ENCODE measurements around the gene LATS1.

Gene LATS1

GRCh38 chr6:149719531-149719930 lies 1.6 kb upstream of the LATS1 start:
- TF ChIP-seq, protein P1, sequence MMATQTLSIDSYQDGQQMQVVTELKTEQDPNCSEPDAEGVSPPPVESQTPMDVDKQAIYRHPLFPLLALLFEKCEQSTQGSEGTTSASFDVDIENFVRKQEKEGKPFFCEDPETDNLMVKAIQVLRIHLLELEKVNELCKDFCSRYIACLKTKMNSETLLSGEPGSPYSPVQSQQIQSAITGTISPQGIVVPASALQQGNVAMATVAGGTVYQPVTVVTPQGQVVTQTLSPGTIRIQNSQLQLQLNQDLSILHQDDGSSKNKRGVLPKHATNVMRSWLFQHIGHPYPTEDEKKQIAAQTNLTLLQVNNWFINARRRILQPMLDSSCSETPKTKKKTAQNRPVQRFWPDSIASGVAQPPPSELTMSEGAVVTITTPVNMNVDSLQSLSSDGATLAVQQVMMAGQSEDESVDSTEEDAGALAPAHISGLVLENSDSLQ (IDR thresholded peaks at IDR 0.05): no peak
- TF ChIP-seq ARNT (IDR thresholded peaks at IDR 0.05): no peak
- no peak for TF ChIP-seq SUZ12 (IDR thresholded peaks at IDR 0.05)
- no peak for TF ChIP-seq FOXM1 (IDR thresholded peaks at IDR 0.05; ENCODE audit: borderline replicate concordance)
- TF ChIP-seq BHLHE40 (IDR thresholded peaks at IDR 0.05; ENCODE audit: borderline replicate concordance): no peak
- TF ChIP-seq NFRKB (IDR thresholded peaks at IDR 0.05): no peak
- TF ChIP-seq FOXA1 (IDR thresholded peaks at IDR 0.05): no peak
- TF ChIP-seq L3MBTL2 (conservative IDR thresholded peaks at IDR 0.05): no peak
- no peak for TF ChIP-seq TARDBP (IDR thresholded peaks at IDR 0.05)
- TF ChIP-seq LEF1 (IDR thresholded peaks at IDR 0.05; ENCODE audit: borderline replicate concordance): no peak
- no peak for TF ChIP-seq ZNF384 (IDR thresholded peaks at IDR 0.05)
- no peak for TF ChIP-seq SP1 (IDR thresholded peaks at IDR 0.05)
- no peak for TF ChIP-seq ELF4 (IDR thresholded peaks at IDR 0.05)
- no peak for TF ChIP-seq FOXK2 (IDR thresholded peaks at IDR 0.05)
- CTCF ChIA-PET: interaction anchor here (0.5 kb wide), 1 partner anchor 60 kb away, joined by 4 read pairs; no protein-coding TSS in a partner anchor
- POLR2A ChIA-PET: interaction anchor here (1.6 kb wide), 1 partner anchor 11 kb away, joined by 7 read pairs; no protein-coding TSS in a partner anchor
- no peak for DNase-seq (ENCODE audit: extremely low spot score)

DNA sequence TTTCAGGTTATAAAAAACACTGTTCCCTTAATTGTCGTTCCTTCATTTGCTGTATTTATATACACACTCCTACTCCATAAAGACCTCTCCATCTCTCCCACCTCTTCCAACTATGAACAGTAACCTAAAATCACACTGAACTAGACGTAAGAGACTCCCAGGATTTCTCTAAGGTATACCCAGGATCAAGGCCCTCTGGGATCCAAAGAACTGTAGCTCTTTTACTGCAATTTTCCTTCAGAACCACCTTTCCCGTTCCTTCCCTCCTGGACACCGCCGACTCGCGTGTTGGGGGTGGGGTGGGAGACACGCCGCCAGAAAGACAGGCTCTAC lies 680 bp downstream of the LATS1 start:
- TF ChIP-seq BHLHE40 (IDR thresholded peaks at IDR 0.05; ENCODE audit: borderline replicate concordance) (no peak), HDGF (IDR thresholded peaks at IDR 0.05; ENCODE audit: borderline replicate concordance) (no peak), FOXA1 (IDR thresholded peaks at IDR 0.05) (no peak), FOXM1 (IDR thresholded peaks at IDR 0.05; ENCODE audit: borderline replicate concordance) (no peak), SUZ12 (IDR thresholded peaks at IDR 0.05) (no peak), LEF1 (IDR thresholded peaks at IDR 0.05; ENCODE audit: borderline replicate concordance) (no peak), CTBP1 (IDR thresholded peaks at IDR 0.05; ENCODE audit: borderline replicate concordance) (no peak), NFRKB (IDR thresholded peaks at IDR 0.05) (no peak), TARDBP (IDR thresholded peaks at IDR 0.05) (no peak)
- TF ChIP-seq, protein P1 (IDR thresholded peaks at IDR 0.05): no peak; the same call in 1 of the 2 replicates
- ChIA-PET POLR2A (interaction anchor here (0.6 to 2.5 kb wide), 15 partner anchors 11 to 189 kb away, joined by 3 to 20 read pairs (median 4); partner anchors contain the start of genes GINM1, KATNA1, NUP43 and PCMT1), CTCF (no interaction called here)
- no peak for DNase-seq (ENCODE audit: extremely low spot score)

DNA sequence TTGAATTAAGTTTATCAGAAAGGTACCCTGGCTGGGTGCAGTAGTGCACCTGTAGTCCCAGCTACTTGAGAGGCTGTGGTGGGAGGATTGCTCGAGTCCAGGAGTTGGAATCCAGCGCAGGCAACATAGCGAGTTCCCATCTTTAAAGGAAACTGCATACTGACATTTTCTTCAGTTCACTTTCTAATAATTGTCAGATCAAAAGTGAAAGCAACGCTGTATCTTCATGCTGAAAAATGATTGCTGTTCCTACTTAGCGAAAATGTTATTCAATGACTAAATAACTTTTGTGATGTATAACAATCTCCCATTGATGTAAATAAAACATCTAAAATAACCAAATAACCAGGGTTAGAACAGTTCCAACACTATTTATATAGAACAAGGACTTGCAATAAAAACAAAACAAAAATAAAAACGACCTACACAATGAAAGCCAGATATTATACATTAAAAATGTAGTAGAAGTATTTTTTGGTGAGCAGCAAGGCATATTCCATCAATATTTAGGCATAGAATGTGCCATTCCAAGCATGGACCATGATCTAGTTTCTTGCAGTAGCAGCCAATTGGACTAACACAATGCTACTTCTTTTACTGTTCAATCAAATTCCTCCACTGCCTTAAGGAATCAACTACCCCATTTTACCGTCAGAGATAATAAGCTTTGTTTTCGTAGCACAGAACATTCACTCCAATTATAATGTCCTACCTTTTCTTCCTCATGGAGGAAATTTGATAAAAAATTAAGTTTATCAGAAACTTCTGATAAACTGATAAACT lies 1.5 kb downstream of the LATS1 start:
- DNase-seq (ENCODE audit: extremely low spot score): no peak
- TF ChIP-seq TARDBP (IDR thresholded peaks at IDR 0.05) (no peak), FOXA1 (IDR thresholded peaks at IDR 0.05) (no peak), ELF4 (IDR thresholded peaks at IDR 0.05) (no peak), FOXK2 (IDR thresholded peaks at IDR 0.05) (no peak), ZNF384 (IDR thresholded peaks at IDR 0.05) (no peak), FOXM1 (IDR thresholded peaks at IDR 0.05; ENCODE audit: borderline replicate concordance) (no peak), NFRKB (IDR thresholded peaks at IDR 0.05) (no peak), LEF1 (IDR thresholded peaks at IDR 0.05; ENCODE audit: borderline replicate concordance) (no peak), CTBP1 (IDR thresholded peaks at IDR 0.05; ENCODE audit: borderline replicate concordance) (no peak), ARNT (IDR thresholded peaks at IDR 0.05) (no peak), L3MBTL2 (conservative IDR thresholded peaks at IDR 0.05) (no peak), BHLHE40 (IDR thresholded peaks at IDR 0.05; ENCODE audit: borderline replicate concordance) (no peak), SUZ12 (IDR thresholded peaks at IDR 0.05) (no peak), SP1 (IDR thresholded peaks at IDR 0.05) (no peak), HDGF (IDR thresholded peaks at IDR 0.05; ENCODE audit: borderline replicate concordance) (no peak)
- TF ChIP-seq, protein P1 (IDR thresholded peaks at IDR 0.05): no peak
- CTCF ChIA-PET: no interaction called here
- POLR2A ChIA-PET: interaction anchor here (2.2 to 2.5 kb wide), 3 partner anchors 12 to 170 kb away, joined by 10 to 20 read pairs (median 17); partner anchors contain the start of genes PCMT1 and PPIL4

- ChIA-PET CTCF (no interaction called here), POLR2A (no interaction called here)
- no peak for DNase-seq (ENCODE audit: extremely low spot score)
- TF ChIP-seq FOXK2 (IDR thresholded peaks at IDR 0.05) (no peak), TARDBP (IDR thresholded peaks at IDR 0.05) (no peak)
Observed at GRCh38 chr6:149714442-149714841, 3.5 kb downstream of the LATS1 start.

- no peak for DNase-seq (ENCODE audit: extremely low spot score)
- ChIA-PET CTCF (no interaction called here), POLR2A (no interaction called here)
- TF ChIP-seq CTBP1 (IDR thresholded peaks at IDR 0.05; ENCODE audit: borderline replicate concordance) (no peak), SUZ12 (IDR thresholded peaks at IDR 0.05) (no peak), NFRKB (IDR thresholded peaks at IDR 0.05) (no peak), TARDBP (IDR thresholded peaks at IDR 0.05) (no peak), FOXM1 (IDR thresholded peaks at IDR 0.05; ENCODE audit: borderline replicate concordance) (no peak), LEF1 (IDR thresholded peaks at IDR 0.05; ENCODE audit: borderline replicate concordance) (no peak), SP1 (IDR thresholded peaks at IDR 0.05) (no peak), ARNT (IDR thresholded peaks at IDR 0.05) (no peak), FOXK2 (IDR thresholded peaks at IDR 0.05) (no peak), FOXA1 (IDR thresholded peaks at IDR 0.05) (no peak), L3MBTL2 (conservative IDR thresholded peaks at IDR 0.05) (no peak), ZNF384 (IDR thresholded peaks at IDR 0.05) (no peak), BHLHE40 (IDR thresholded peaks at IDR 0.05; ENCODE audit: borderline replicate concordance) (no peak), HDGF (IDR thresholded peaks at IDR 0.05; ENCODE audit: borderline replicate concordance) (no peak)
- TF ChIP-seq, protein P1 (IDR thresholded peaks at IDR 0.05): no peak
Observed at GRCh38 chr6:149711711-149712110, 6.2 kb downstream of the LATS1 start.

Data from HEK293T (cell line).